B cell (primary cell): ENCODE results near the gene PRDM10. TPM values are rescaled to one million over a fixed set of nuclear protein-coding genes. Genes with fewer than 3 reads are reported as not detected.

Experiments used
- ATAC-seq: fragments of 200-7000 bp; cut with Tn5 transposase; one replicate; pipeline ENCODE4 v1.10.0; 2021; ENCODE audit warnings: low read depth, mild to moderate bottlenecking, moderate number of reproducible peaks, moderate library complexity
- CTCF ChIA-PET: fragments of 350-600 bp; sonication (Branson Sonifier 250); formaldehyde crosslinking; loops from one replicate; lab custom pipeline; 2021; ENCODE audit warnings: antibody characterized with exemption, inconsistent platforms; lab: Charles Lee
- POLR2A ChIA-PET: fragments of 350-600 bp; sonication (Branson Sonifier 250); formaldehyde crosslinking; loops from one replicate; lab custom pipeline; 2021; ENCODE audit warnings: antibody characterized with exemption; lab: Charles Lee
- DNase-seq: peaks from one replicate; pipeline ENCODE4 v3.0.0; 2013
- H2AFZ ChIP-seq: 2 replicates; pipeline ENCODE4 v1.6.1; 2012; ENCODE audit warnings: mild to moderate bottlenecking, low read depth, low read length; ENCODE audit not compliant: insufficient read depth, poor library complexity, severe bottlenecking
- H3K27ac ChIP-seq, 2 donors: 1 replicate in 1 of 2; 2 replicates in 1 of 2; pipeline ENCODE4 v1.5.1; 2012 to 2013; ENCODE audit warnings: low read length in 2 of 2, mild to moderate bottlenecking in 2 of 2, moderate library complexity in 1 of 2
- H3K27me3 ChIP-seq, 4 experiments: fragments of 200-600 bp in 1 of 4; sonication (generic) in 1 of 4; replicated peaks in 1 of 4; 1 replicate in 2 of 4; 2 replicates in 2 of 4; pipeline versions ENCODE4 v1.6.1 to v1.7.0; 2013 to 2016; ENCODE audit warnings: low read length in 3 of 4, mild to moderate bottlenecking in 2 of 4, mixed read lengths in 1 of 4, moderate library complexity in 1 of 4; ENCODE audit not compliant: insufficient read depth in 4 of 4, control insufficient read depth in 3 of 4; ENCODE audit errors: control extremely low read depth in 1 of 4
- H3K36me3 ChIP-seq, 2 experiments: replicated peaks in 1 of 2; 1 replicate in 1 of 2; 2 replicates in 1 of 2; pipeline versions ENCODE4 v1.6.1 to v1.7.1; 2013; ENCODE audit warnings: low read length in 1 of 2; ENCODE audit not compliant: insufficient read depth in 2 of 2, control insufficient read depth in 1 of 2; ENCODE audit errors: control extremely low read depth in 1 of 2, extremely low read depth in 1 of 2
- H3K4me1 ChIP-seq, 2 donors: fragments of 200-600 bp in 1 of 2; sonication (generic) in 1 of 2; 1 replicate in 1 of 2; 2 replicates in 1 of 2; pipeline versions ENCODE4 v1.5.1 to v1.6.1; 2013 to 2017; ENCODE audit warnings: low read length in 2 of 2; ENCODE audit not compliant: control insufficient read depth in 2 of 2, insufficient read depth in 2 of 2
- H3K4me2 ChIP-seq: replicated peaks from 2 replicates; pipeline ENCODE3; 2012; ENCODE audit warnings: mild to moderate bottlenecking, low read depth, low read length; ENCODE audit not compliant: poor library complexity, severe bottlenecking
- H3K4me3 ChIP-seq, 5 experiments: fragments of 200-600 bp in 1 of 5; sonication (generic) in 1 of 5; 1 replicate in 3 of 5; 2 replicates in 2 of 5; pipeline versions ENCODE4 v1.5.1 to v1.7.0; 2011 to 2016; ENCODE audit warnings: low read length in 4 of 5, mild to moderate bottlenecking in 4 of 5, low read depth in 2 of 5, control low read depth in 1 of 5, moderate library complexity in 1 of 5; ENCODE audit not compliant: insufficient read depth in 1 of 5; ENCODE audit errors: control extremely low read depth in 1 of 5, extremely low read depth in 1 of 5
- H3K79me2 ChIP-seq: fragments of 200-600 bp; sonication (generic); one replicate; pipeline ENCODE4 v1.6.0; 2016; ENCODE audit warnings: low read length; ENCODE audit not compliant: control insufficient read depth, insufficient read depth
- H3K9ac ChIP-seq: fragments of 200-600 bp; sonication (generic); 2 replicates; pipeline ENCODE4 v1.6.1; 2017; ENCODE audit warnings: mild to moderate bottlenecking, low read length, moderate library complexity
- H3K9me3 ChIP-seq, 3 donors: one replicate each; pipeline versions ENCODE4 v1.6.1 to v1.7.1; 2013; ENCODE audit warnings: low read length in 2 of 3; ENCODE audit not compliant: control insufficient read depth in 2 of 3, insufficient read depth in 1 of 3; ENCODE audit errors: control extremely low read depth in 1 of 3
- H4K20me1 ChIP-seq: 2 replicates; pipeline ENCODE4 v1.6.0; 2012; ENCODE audit warnings: mild to moderate bottlenecking, low read length; ENCODE audit not compliant: insufficient read depth, control insufficient read depth, poor library complexity, severe bottlenecking
- H3K27ac Mint-ChIP-seq: one replicate; pipeline ENCODE4 v1.8.0; 2021; ENCODE audit warnings: mixed read lengths
- H3K27me3 Mint-ChIP-seq: one replicate; pipeline ENCODE4 v1.8.0; 2021; ENCODE audit warnings: mixed read lengths
- H3K4me1 Mint-ChIP-seq: one replicate; pipeline ENCODE4 v1.8.0; 2021; ENCODE audit warnings: mixed read lengths
- H3K4me3 Mint-ChIP-seq: one replicate; pipeline ENCODE4 v1.8.0; 2021; ENCODE audit warnings: mixed read lengths
- H3K9me3 Mint-ChIP-seq: one replicate; pipeline ENCODE4 v1.8.0; 2022; ENCODE audit warnings: mixed read lengths; ENCODE audit not compliant: insufficient read depth
- EZH2 ChIP-seq: IDR thresholded peaks from 2 replicates; pipeline ENCODE4 v1.6.1; 2012; ENCODE audit warnings: borderline replicate concordance, low read depth, mild to moderate bottlenecking, moderate library complexity, low read length; ENCODE audit not compliant: insufficient read depth, poor library complexity, severe bottlenecking
- WGBS: methylation state at CpG from one replicate; pipeline ENCODE4 v1.1.5; 2013; ENCODE audit warnings: missing lambda C conversion rate; ENCODE audit not compliant: insufficient coverage; 5-methylcytosine and 5-hydroxymethylcytosine counted together
- intact Hi-C: fragments of 100-400 bp; cut with micrococcal nuclease; formaldehyde crosslinking; loops from one replicate; pipeline ENCODE4 v1.10.0; 2022
- polyA plus RNA-seq: library from polyadenylated mRNA; depleted of rRNA; stranded (reverse); fragments of >200 nt; gene quantifications from 2 replicates; pipeline ENCODE4 v1.2.3, GENCODE V29; 2012
- total RNA-seq, 2 donors: library from RNA; stranded (reverse); fragments of 120-200 nt in 1 of 2; gene quantifications; 1 replicate in 1 of 2; 2 replicates in 1 of 2; pipeline versions ENCODE4 v1.2.3 to v1.2.4, GENCODE V29; 2013 to 2022
- TF ChIP-seq, protein P1 (sequence below): fragments of 200-600 bp; IDR thresholded peaks from one replicate; pipeline ENCODE4 v1.8.0; 2022; ENCODE audit warnings: antibody characterized with exemption, mild to moderate bottlenecking

Gene PRDM10
- total and polyA plus RNA-seq, 2 donors (not counting 1 experiment from before 2014, with no cell fraction given) = 4.5 to 17.5 TPM

DNA sequence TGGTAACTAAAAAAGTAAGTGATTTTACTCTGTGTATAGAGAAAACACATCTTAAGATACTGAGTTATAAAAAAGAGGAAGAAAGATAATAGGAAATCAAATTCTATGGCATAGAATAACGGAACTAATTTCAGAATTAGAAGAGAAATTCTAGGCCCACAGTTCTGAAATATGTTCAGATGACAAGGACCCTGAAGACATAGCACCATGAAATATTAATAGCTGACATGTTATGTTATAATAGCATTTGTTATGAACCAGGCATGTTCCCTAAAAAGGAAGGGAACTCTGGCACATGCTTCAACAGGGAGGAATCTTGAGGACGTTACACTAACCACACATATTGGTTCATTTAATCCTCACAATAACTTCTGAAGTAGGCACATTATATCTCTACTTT lies 32.7 kb downstream of the PRDM10 start:
- intact Hi-C loops = no loop called here
- no peak overlapping the region for H2AFZ ChIP-seq
- no peak overlapping the region for H3K27ac ChIP-seq
- no peak overlapping the region for H3K4me3 Mint-ChIP-seq
- no peaks in the 10 kb centered on the region for H3K36me3 ChIP-seq
- WGBS = no CpG with 5 or more reads among the region's 2 CpGs
- H4K20me1 ChIP-seq = peaks cover 55% of the 10 kb centered on the region
- peaks cover 22 to 28% of the 10 kb centered on the region in 2 donors for H3K4me1 ChIP-seq
- TF ChIP-seq EZH2 = no peak
- TF ChIP-seq, protein P1, sequence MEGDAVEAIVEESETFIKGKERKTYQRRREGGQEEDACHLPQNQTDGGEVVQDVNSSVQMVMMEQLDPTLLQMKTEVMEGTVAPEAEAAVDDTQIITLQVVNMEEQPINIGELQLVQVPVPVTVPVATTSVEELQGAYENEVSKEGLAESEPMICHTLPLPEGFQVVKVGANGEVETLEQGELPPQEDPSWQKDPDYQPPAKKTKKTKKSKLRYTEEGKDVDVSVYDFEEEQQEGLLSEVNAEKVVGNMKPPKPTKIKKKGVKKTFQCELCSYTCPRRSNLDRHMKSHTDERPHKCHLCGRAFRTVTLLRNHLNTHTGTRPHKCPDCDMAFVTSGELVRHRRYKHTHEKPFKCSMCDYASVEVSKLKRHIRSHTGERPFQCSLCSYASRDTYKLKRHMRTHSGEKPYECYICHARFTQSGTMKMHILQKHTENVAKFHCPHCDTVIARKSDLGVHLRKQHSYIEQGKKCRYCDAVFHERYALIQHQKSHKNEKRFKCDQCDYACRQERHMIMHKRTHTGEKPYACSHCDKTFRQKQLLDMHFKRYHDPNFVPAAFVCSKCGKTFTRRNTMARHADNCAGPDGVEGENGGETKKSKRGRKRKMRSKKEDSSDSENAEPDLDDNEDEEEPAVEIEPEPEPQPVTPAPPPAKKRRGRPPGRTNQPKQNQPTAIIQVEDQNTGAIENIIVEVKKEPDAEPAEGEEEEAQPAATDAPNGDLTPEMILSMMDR = no peak
- peaks cover 0 to 15% (median 2%) of the 10 kb centered on the region in 4 experiments for H3K27me3 ChIP-seq
- CTCF ChIA-PET = interaction anchor here (0.8 kb wide), 1 partner anchor 162 kb away, joined by 4 read pairs; no protein-coding TSS in a partner anchor
- no peak overlapping the region for H3K4me2 ChIP-seq
- H3K9me3 Mint-ChIP-seq = no peaks in the 10 kb centered on the region
- ATAC-seq (no peak), DNase-seq (no peak)
- H3K79me2 ChIP-seq = peaks cover 41% of the 10 kb centered on the region
- peaks cover 37% of the 10 kb centered on the region for H3K4me1 Mint-ChIP-seq
- POLR2A ChIA-PET = interaction anchor here (0.6 kb wide), 1 partner anchor 178 kb away, joined by 3 read pairs; no protein-coding TSS in a partner anchor
- H3K27ac Mint-ChIP-seq = no peak overlapping the region
- no peak overlapping the region for H3K4me3 ChIP-seq
- H3K9me3 ChIP-seq = no peaks in the 10 kb centered on the region
- no peak overlapping the region for H3K9ac ChIP-seq
- peaks cover 24% of the 10 kb centered on the region for H3K27me3 Mint-ChIP-seq

DNA sequence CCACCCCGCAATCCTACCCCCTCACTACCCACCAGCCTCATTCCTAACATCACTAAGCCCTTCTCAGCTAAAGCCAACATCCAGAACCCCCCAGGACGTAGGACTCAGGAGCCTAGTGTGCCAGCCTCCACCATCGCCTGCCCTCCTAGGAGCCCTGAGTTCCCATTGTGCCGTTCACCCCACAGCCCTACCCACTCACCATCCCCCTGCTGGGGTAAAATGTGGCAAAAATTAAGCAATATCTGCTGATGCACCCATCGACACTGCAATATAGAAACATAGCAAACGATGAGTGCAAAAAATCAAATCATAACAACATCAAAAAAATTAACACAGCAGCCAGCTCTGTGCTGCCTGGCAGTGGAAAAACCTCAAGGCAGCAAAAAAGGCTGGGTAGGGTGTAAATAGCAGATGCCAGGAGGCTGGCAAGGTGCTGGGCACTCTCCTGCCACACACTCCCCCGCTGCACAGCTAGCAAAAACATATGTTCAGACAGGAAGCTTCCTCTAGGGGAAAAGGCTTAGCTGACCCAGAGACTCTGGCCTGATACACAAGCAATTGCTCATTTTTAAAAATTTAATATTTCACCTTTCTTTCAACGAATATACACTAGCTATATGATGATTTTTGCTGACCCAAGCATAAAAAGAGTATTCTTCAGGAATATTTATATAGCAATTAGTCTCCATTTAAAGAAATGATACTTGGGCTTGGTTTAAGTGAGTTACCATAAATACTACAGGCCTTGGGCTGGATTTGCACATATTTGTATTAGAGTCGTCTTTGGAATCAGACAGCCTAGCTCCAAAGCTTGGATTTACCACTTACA lies 33.8 kb downstream of the PRDM10 start:
- CTCF ChIA-PET = interaction anchor here (3.0 kb wide), 1 partner anchor 164 kb away, joined by 9 read pairs; no protein-coding TSS in a partner anchor
- Histone ChIP-seq H3K4me2 (no peak overlapping the region), H3K9ac (no peak overlapping the region), H3K36me3 (no peaks in the 10 kb centered on the region), H4K20me1 (peaks cover 46% of the 10 kb centered on the region), H3K79me2 (peaks cover 38% of the 10 kb centered on the region), H3K4me1 (peaks cover 20 to 27% of the 10 kb centered on the region in 2 donors), H3K9me3 (no peaks in the 10 kb centered on the region), H3K27me3 (peaks cover 0 to 9% (median 0%) of the 10 kb centered on the region in 4 experiments), H3K27ac (no peak overlapping the region), H3K4me3 (no peak overlapping the region), H2AFZ (no peak overlapping the region)
- TF ChIP-seq, protein P1 = no peak
- intact Hi-C loops = no loop called here
- WGBS = no CpG with 5 or more reads among the region's 9 CpGs
- no peak for ATAC-seq
- Mint-ChIP-seq H3K4me3 (no peak overlapping the region), H3K4me1 (peaks cover 34% of the 10 kb centered on the region), H3K27ac (no peak overlapping the region), H3K27me3 (peaks cover 15% of the 10 kb centered on the region), H3K9me3 (no peaks in the 10 kb centered on the region)
- POLR2A ChIA-PET = interaction anchor here (0.6 kb wide), 1 partner anchor 104 kb away, joined by 5 read pairs; no protein-coding TSS in a partner anchor
- DNase-seq = no peak
